Neural crest cell (in vitro differentiated cells): ENCODE measurements around the gene LYPD6. TPM values are rescaled to one million over a fixed set of nuclear protein-coding genes. Genes with fewer than 3 reads are reported as not detected.
"Not testable (repeated sequence)": the region's sequence is repeated elsewhere in the genome, so short reads cannot be mapped to it uniquely, and the experiment has no call there.

ENCODE experiments used
- DNase-seq: peaks from one replicate; pipeline ENCODE4 v3.0.0; 2021; ENCODE audit warnings: low read depth, mixed read lengths, low spot score
- H3K27ac Mint-ChIP-seq: one replicate; pipeline ENCODE4 v1.8.0; 2021; ENCODE audit warnings: mild to moderate bottlenecking, mixed read lengths; ENCODE audit not compliant: unreplicated experiment
- H3K27me3 Mint-ChIP-seq: 2 replicates; pipeline ENCODE4 v1.8.0; 2021; ENCODE audit warnings: low read depth, mild to moderate bottlenecking, mixed read lengths
- H3K36me3 Mint-ChIP-seq: 2 replicates; pipeline ENCODE4 v1.8.0; 2021; ENCODE audit warnings: low read depth, mild to moderate bottlenecking, mixed read lengths
- H3K4me1 Mint-ChIP-seq: 2 replicates; pipeline ENCODE4 v1.8.0; 2021; ENCODE audit warnings: mixed read lengths
- H3K4me3 Mint-ChIP-seq: one replicate; pipeline ENCODE4 v1.8.0; 2021; ENCODE audit warnings: mild to moderate bottlenecking, mixed read lengths
- H3K9me3 Mint-ChIP-seq: 2 replicates; pipeline ENCODE4 v1.8.0; 2021; ENCODE audit warnings: mixed read lengths
- total RNA-seq: library from RNA; stranded (reverse); gene quantifications from 2 replicates; pipeline ENCODE4 v1.2.1, GENCODE V29; 2021
- TF ChIP-seq, protein P1 (sequence below): fragments of 200-600 bp; sonication (generic); conservative IDR thresholded peaks from 2 replicates; pipeline ENCODE4 v1.5.0; 2021; ENCODE audit warnings: antibody characterized with exemption, mild to moderate bottlenecking

LYPD6 gene
- total RNA-seq, 1 donor from 2014 or later, result 7.1 TPM

DNA sequence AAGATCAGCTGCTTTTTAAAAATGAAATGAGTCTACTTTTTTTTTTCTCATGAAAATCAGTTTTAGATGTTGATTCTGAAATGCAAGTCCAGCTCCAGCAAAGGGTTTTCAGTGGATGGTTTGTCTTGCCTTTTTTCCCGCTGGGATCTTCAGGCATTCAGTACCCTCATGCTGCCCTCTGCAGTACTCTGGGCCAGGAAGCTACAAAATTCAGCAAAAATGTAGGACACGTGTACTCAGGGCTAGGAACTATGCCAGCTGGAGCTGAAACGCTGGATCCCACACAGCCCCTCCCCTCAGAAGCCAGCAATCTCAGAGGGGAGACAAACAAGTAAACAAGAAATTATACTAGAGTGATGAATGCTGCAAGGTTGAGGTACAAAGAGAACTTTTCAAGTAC is 159.9 kb downstream of the LYPD6 start:
- TF ChIP-seq, protein P1, sequence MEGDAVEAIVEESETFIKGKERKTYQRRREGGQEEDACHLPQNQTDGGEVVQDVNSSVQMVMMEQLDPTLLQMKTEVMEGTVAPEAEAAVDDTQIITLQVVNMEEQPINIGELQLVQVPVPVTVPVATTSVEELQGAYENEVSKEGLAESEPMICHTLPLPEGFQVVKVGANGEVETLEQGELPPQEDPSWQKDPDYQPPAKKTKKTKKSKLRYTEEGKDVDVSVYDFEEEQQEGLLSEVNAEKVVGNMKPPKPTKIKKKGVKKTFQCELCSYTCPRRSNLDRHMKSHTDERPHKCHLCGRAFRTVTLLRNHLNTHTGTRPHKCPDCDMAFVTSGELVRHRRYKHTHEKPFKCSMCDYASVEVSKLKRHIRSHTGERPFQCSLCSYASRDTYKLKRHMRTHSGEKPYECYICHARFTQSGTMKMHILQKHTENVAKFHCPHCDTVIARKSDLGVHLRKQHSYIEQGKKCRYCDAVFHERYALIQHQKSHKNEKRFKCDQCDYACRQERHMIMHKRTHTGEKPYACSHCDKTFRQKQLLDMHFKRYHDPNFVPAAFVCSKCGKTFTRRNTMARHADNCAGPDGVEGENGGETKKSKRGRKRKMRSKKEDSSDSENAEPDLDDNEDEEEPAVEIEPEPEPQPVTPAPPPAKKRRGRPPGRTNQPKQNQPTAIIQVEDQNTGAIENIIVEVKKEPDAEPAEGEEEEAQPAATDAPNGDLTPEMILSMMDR, result no peak
- H3K27me3 Mint-ChIP-seq, result peaks cover 3% of the 10 kb centered on the region
- no peaks in the 10 kb centered on the region for H3K9me3 Mint-ChIP-seq
- H3K4me1 Mint-ChIP-seq, result peaks cover 4% of the 10 kb centered on the region
- no peaks in the 10 kb centered on the region for H3K36me3 Mint-ChIP-seq
- H3K27ac Mint-ChIP-seq, result no peak overlapping the region
- DNase-seq, result no peak
- H3K4me3 Mint-ChIP-seq, result no peak overlapping the region

DNA sequence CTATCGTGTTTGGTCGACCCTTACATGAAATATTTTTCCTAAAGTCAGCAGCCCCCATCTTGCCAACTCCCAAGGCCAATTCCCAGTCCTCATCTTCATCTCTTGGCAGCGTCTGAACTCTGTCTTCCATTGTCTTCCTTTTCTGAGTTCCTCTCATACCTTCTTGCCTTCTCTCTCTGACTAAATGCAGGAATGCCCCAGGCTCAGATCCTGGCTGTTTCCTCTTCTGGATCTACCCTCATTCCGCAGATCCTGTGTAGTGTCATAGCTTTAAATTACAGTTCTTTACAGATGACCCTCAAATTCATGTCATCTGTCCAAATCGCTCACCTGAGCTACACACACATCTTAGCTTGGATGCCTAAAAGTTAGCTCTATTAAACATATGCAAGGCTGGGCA is 162.5 kb downstream of the LYPD6 start:
- no peak overlapping the region for H3K27ac Mint-ChIP-seq
- H3K27me3 Mint-ChIP-seq, result peaks cover 5% of the 10 kb centered on the region
- no peak for DNase-seq
- H3K9me3 Mint-ChIP-seq, result no peaks in the 10 kb centered on the region
- no peak overlapping the region for H3K4me3 Mint-ChIP-seq
- TF ChIP-seq, protein P1, result no peak
- no peaks in the 10 kb centered on the region for H3K36me3 Mint-ChIP-seq
- H3K4me1 Mint-ChIP-seq, result peaks cover 4% of the 10 kb centered on the region

DNA sequence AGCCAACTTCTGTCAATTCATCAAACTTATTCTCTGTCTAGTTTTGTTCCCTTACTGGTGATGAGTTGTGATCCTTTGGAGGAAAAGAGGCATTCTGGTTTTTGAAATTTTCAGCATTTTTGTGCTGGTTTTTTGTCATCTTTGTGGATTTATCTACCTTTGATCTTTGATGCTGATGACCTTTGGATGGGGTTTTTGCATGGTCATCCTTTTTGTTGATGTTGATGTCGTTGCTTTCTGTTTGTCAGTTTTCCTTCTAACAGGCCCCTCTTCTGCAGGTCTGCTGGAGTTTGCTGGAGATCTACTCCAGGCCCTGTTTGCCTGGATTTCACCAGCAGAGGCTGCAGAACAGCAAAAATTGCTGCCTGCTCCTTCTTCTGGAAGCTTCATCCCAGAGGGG is 168.8 kb downstream of the LYPD6 start:
- H3K27ac Mint-ChIP-seq, DNase-seq, H3K27me3 Mint-ChIP-seq, H3K9me3 Mint-ChIP-seq, H3K4me3 Mint-ChIP-seq, H3K36me3 Mint-ChIP-seq, H3K4me1 Mint-ChIP-seq: not testable (repeated sequence)

DNA sequence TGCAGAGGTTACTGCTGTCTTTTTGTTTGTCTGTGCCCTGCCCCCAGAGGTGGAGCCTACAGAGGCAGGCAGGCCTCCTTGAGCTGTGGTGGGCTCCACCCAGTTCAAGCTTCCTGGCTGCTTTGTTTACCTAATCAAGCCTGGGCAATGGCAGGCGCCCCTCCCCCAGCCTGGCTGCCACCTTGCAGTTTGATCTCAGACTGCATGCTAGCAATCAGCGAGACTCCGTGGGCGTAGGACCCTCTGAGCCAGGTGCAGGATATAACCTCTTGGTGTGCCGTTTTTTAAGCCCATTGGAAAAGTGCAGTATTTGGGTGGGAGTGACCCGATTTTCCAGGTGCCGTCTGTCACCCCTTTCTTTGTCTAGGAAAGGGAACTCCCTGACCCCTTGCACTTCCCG is 176.4 kb downstream of the LYPD6 start:
- not testable (repeated sequence) for DNase-seq, H3K9me3 Mint-ChIP-seq, H3K27ac Mint-ChIP-seq, H3K27me3 Mint-ChIP-seq, H3K4me3 Mint-ChIP-seq, H3K36me3 Mint-ChIP-seq
- H3K4me1 Mint-ChIP-seq, result peaks cover 14% of the 10 kb centered on the region

DNA sequence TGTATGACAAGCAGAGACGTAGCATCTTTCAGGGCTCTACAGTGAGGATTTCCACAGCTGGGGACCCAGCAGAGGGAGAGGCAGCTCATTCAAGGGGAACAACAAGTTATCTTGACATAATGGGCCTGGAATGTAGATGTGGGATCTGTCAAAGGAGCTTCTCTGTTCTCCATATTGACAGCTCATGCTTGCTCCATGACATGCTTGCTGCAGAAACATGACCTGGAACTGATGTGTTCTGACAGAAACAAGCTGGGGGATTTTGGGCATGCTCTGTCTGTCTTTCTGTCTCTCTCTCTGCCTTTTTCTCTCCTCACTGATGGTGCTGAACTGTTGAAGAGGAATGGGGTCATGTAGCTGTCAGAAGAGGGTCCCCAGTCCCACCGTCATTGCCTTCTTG is 177.6 kb downstream of the LYPD6 start:
- Mint-ChIP-seq H3K4me3 (no peak overlapping the region), H3K27ac (no peak overlapping the region), H3K36me3 (no peaks in the 10 kb centered on the region), H3K9me3 (peaks cover 2% of the 10 kb centered on the region), H3K4me1 (peaks cover 14% of the 10 kb centered on the region), H3K27me3 (no peaks in the 10 kb centered on the region)
- DNase-seq, result no peak
- TF ChIP-seq, protein P1, result no peak

DNA sequence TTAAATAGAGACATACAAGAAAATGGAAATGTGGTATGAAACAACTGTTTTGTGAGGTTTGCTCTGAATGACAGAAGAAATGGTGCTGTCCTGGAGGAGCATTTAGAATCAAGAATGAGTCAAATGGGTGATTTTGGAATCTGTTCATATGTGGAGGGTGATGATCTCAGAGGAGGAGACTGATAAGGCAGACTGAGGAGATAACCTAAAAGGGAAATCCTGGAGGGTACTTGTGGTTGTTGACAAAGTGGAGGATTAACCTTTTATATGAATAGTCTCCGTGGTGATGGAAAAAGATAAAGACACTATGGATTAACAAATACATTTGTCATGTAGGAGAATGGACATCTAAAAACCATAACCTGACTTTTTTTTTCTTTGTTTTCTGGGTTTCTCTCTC is 183.1 kb downstream of the LYPD6 start:
- Mint-ChIP-seq H3K4me1 (no peaks in the 10 kb centered on the region), H3K9me3 (peaks cover 7% of the 10 kb centered on the region), H3K36me3 (no peaks in the 10 kb centered on the region), H3K4me3 (no peak overlapping the region), H3K27me3 (no peaks in the 10 kb centered on the region), H3K27ac (no peak overlapping the region)
- TF ChIP-seq, protein P1, result no peak
- DNase-seq, result no peak
